GM23338 (cell line): ENCODE measurements around the gene EML1. TPM values are rescaled to one million over a fixed set of nuclear protein-coding genes. Genes with fewer than 3 reads are reported as not detected.

Experiments
- ATAC-seq: fragments of 200-7000 bp; cut with Tn5 transposase; 3 replicates; pipeline ENCODE4 v1.9.1; 2020
- DNase-seq: peaks from one replicate; pipeline ENCODE4 v3.0.0-alpha.2; 2015; ENCODE audit warnings: low spot score
- H2AFZ ChIP-seq: fragments of 200-600 bp; sonication (generic); 2 replicates; pipeline ENCODE4 v1.8.0; 2016; ENCODE audit warnings: antibody characterized with exemption, mild to moderate bottlenecking, moderate library complexity
- H3F3A ChIP-seq: fragments of 200-600 bp; sonication (generic); replicated peaks from 2 replicates; pipeline ENCODE4 v1.8.0; 2017; ENCODE audit warnings: antibody characterized with exemption, mixed run types, low read depth
- H3K27ac ChIP-seq: fragments of 200-600 bp; sonication (generic); 2 replicates; pipeline ENCODE4 v1.6.1; 2016; ENCODE audit warnings: low read depth
- H3K27me3 ChIP-seq: fragments of 200-600 bp; sonication (generic); 2 replicates; pipeline ENCODE4 v1.8.0; 2016; ENCODE audit warnings: mild to moderate bottlenecking, mixed run types, moderate library complexity; ENCODE audit not compliant: insufficient read depth
- H3K36me3 ChIP-seq: fragments of 200-600 bp; sonication (generic); 2 replicates; pipeline ENCODE4 v1.8.0; 2016; ENCODE audit warnings: mild to moderate bottlenecking; ENCODE audit not compliant: insufficient read depth
- H3K4me1 ChIP-seq: fragments of 200-600 bp; sonication (generic); 2 replicates; pipeline ENCODE4 v1.8.0; 2016; ENCODE audit warnings: mild to moderate bottlenecking, moderate library complexity; ENCODE audit not compliant: insufficient read depth
- H3K4me2 ChIP-seq: fragments of 200-600 bp; sonication (generic); 2 replicates; pipeline ENCODE4 v1.7.1; 2017; ENCODE audit warnings: mixed run types
- H3K4me3 ChIP-seq: fragments of 200-600 bp; sonication (generic); 2 replicates; pipeline ENCODE4 v1.6.1; 2016; ENCODE audit warnings: mixed run types
- H3K79me2 ChIP-seq: fragments of 200-600 bp; sonication (generic); replicated peaks from 2 replicates; pipeline ENCODE4 v1.8.0; 2017; ENCODE audit warnings: mild to moderate bottlenecking; ENCODE audit not compliant: insufficient read depth
- H3K9me2 ChIP-seq: fragments of 200-600 bp; sonication (generic); 2 replicates; pipeline ENCODE4 v1.8.0; 2017; ENCODE audit not compliant: insufficient read depth
- H4K20me1 ChIP-seq: fragments of 200-600 bp; sonication (generic); replicated peaks from 2 replicates; pipeline ENCODE4 v1.8.0; 2017; ENCODE audit warnings: mild to moderate bottlenecking; ENCODE audit not compliant: insufficient read depth
- H3K27ac Mint-ChIP-seq: 2 replicates; pipeline ENCODE4 v1.8.0; 2020; ENCODE audit warnings: inconsistent platforms, mild to moderate bottlenecking, moderate library complexity, mixed read lengths
- H3K27me3 Mint-ChIP-seq: 3 replicates; pipeline ENCODE4 v1.8.0; 2022; ENCODE audit warnings: low read depth, mild to moderate bottlenecking, moderate library complexity, mixed read lengths, inconsistent platforms; ENCODE audit not compliant: insufficient read depth, poor library complexity
- H3K36me3 Mint-ChIP-seq: 3 replicates; pipeline ENCODE4 v1.8.0; 2021; ENCODE audit warnings: low read depth, mild to moderate bottlenecking, inconsistent platforms, moderate library complexity, mixed read lengths
- H3K4me1 Mint-ChIP-seq: 3 replicates; pipeline ENCODE4 v1.8.0; 2020; ENCODE audit warnings: mild to moderate bottlenecking, inconsistent platforms, mixed read lengths
- H3K4me3 Mint-ChIP-seq: 3 replicates; pipeline ENCODE4 v1.8.0; 2021; ENCODE audit warnings: moderate library complexity, mild to moderate bottlenecking, inconsistent platforms, mixed read lengths
- H3K9me3 Mint-ChIP-seq: 3 replicates; pipeline ENCODE4 v1.8.0; 2020; ENCODE audit warnings: moderate library complexity, mild to moderate bottlenecking, inconsistent platforms, mixed read lengths
- CREB1 ChIP-seq: fragments of 250-450 bp; sonication (Bioruptor Pico); IDR thresholded peaks from 2 replicates; pipeline ENCODE4 v1.5.0; 2020; ENCODE audit warnings: low read depth, mild to moderate bottlenecking, moderate library complexity
- EZH2 ChIP-seq: fragments of 200-600 bp; sonication (generic); IDR thresholded peaks from one replicate; pipeline ENCODE4 v1.8.0; 2017; ENCODE audit warnings: antibody characterized with exemption, mild to moderate bottlenecking, low read depth; ENCODE audit not compliant: unreplicated experiment
- POLR2AphosphoS5 ChIP-seq: IDR thresholded peaks from 2 replicates; pipeline ENCODE4 v1.6.1; 2016; ENCODE audit warnings: antibody characterized with exemption, low read depth
- REST ChIP-seq: IDR thresholded peaks from one replicate; pipeline ENCODE4 v1.6.1; 2018; ENCODE audit warnings: antibody characterized with exemption; ENCODE audit not compliant: unreplicated experiment
- ZNF114 ChIP-seq: fragments of 250-450 bp; sonication (Bioruptor Pico); IDR thresholded peaks from 2 replicates; pipeline ENCODE4 v1.5.0; 2020; ENCODE audit warnings: mild to moderate bottlenecking, moderate library complexity
- ZNF462 ChIP-seq: fragments of 250-450 bp; sonication (Bioruptor Pico); IDR thresholded peaks from 2 replicates; pipeline ENCODE4 v1.5.0; 2020; ENCODE audit warnings: mild to moderate bottlenecking, moderate library complexity
- polyA plus RNA-seq: library from polyadenylated mRNA; unstranded; fragments of >200 nt; fragmentation: Nextera tagmentation; extraction: Ambion mirVana; gene quantifications from 2 replicates; pipeline ENCODE4 v1.2.1, GENCODE V29; 2016
- total RNA-seq: library from RNA; depleted of rRNA; stranded (reverse); fragments of >200 nt; shearing (Covaris generic); gene quantifications from 2 replicates; pipeline ENCODE4 v1.2.3, GENCODE V29; 2014

Gene EML1
- total and polyA plus RNA-seq, 2 experiments from 2014 or later: 7.0 to 18.1 TPM

DNA sequence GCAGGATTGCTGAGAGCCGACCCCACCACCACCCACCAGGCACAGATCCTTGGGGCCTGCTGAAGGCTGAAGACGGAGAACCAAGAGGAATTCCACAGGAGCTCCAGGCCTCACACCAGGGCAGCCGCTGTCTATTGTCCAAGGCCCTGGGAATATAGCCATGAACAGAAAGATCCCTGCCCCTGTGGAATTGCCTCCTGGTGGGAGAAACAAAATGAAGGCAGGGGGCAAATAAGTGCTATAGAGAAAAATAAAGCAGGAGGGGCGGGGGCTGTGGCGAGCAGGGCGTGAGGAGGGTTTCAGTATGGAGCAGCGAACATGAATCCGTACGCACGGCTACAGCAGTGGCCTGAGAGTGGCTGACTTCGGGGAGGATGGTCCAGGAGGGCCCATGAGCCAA is 96.1 kb downstream of the EML1 start:
- peak overlapping the region; percentile 36; the same call in 1 of the 3 replicates for H3K4me3 Mint-ChIP-seq
- no peaks in the 10 kb centered on the region for H3K36me3 Mint-ChIP-seq
- Histone ChIP-seq H3K27ac (peak overlapping the region; percentile 53; the same call in 1 of the 2 replicates), H2AFZ (no peak overlapping the region), H3K27me3 (no peaks in the 10 kb centered on the region), H3K9me2 (no peaks in the 10 kb centered on the region), H3K36me3 (no peaks in the 10 kb centered on the region), H3K4me2 (0 out of 2 replicates have a peak overlapping the region, but pooled peaks have one; percentile 47), H3F3A (no peaks in the 10 kb centered on the region), H3K79me2 (no peaks in the 10 kb centered on the region), H3K4me3 (no peak overlapping the region), H3K4me1 (peaks cover 31% of the 10 kb centered on the region), H4K20me1 (no peaks in the 10 kb centered on the region)
- peak; percentile 37; the same call in 1 of the 2 replicates for TF ChIP-seq ZNF462 (CRISPR knock-in tag)
- no peak for TF ChIP-seq EZH2
- no peaks in the 10 kb centered on the region for H3K9me3 Mint-ChIP-seq
- H3K27me3 Mint-ChIP-seq: peaks cover 4% of the 10 kb centered on the region
- ATAC-seq (peak; percentile 90), DNase-seq (peak; percentile 53)
- peak overlapping the region; percentile 84 for H3K27ac Mint-ChIP-seq
- H3K4me1 Mint-ChIP-seq: peaks cover 48% of the 10 kb centered on the region

- Mint-ChIP-seq H3K9me3 (no peaks in the 10 kb centered on the region), H3K36me3 (no peaks in the 10 kb centered on the region), H3K4me1 (peaks cover 53% of the 10 kb centered on the region), H3K27ac (no peak overlapping the region), H3K27me3 (peaks cover 4% of the 10 kb centered on the region), H3K4me3 (no peak overlapping the region)
- DNase-seq (no peak), ATAC-seq (no peak)
- no peaks in the 10 kb centered on the region for H3K79me2 ChIP-seq
- H3K27ac ChIP-seq: no peak overlapping the region
- no peak overlapping the region for H3K4me3 ChIP-seq
- no peak overlapping the region for H2AFZ ChIP-seq
- peaks cover 42% of the 10 kb centered on the region for H3K4me1 ChIP-seq
- H4K20me1 ChIP-seq: no peaks in the 10 kb centered on the region
- no peaks in the 10 kb centered on the region for H3K9me2 ChIP-seq
- H3F3A ChIP-seq: no peaks in the 10 kb centered on the region
- H3K4me2 ChIP-seq: no peak overlapping the region
- no peaks in the 10 kb centered on the region for H3K36me3 ChIP-seq
- H3K27me3 ChIP-seq: no peaks in the 10 kb centered on the region
- TF ChIP-seq CREB1 (CRISPR knock-in tag): no peak
- TF ChIP-seq REST: no peak
- TF ChIP-seq POLR2AphosphoS5: no peak
- no peak for TF ChIP-seq EZH2
- no peak for TF ChIP-seq ZNF114 (CRISPR knock-in tag)
Observed at GRCh38 chr14:99891266-99891665, 98.1 kb downstream of the EML1 start.
